HG03460 (cell line): ENCODE data around the gene WNT5B.

Experiments used
- ATAC-seq: cut with Tn5 transposase; IDR thresholded peaks from one replicate; pipeline ENCODE4 v1.9.1; 2021; ENCODE audit not compliant: unreplicated experiment

WNT5B gene

DNA sequence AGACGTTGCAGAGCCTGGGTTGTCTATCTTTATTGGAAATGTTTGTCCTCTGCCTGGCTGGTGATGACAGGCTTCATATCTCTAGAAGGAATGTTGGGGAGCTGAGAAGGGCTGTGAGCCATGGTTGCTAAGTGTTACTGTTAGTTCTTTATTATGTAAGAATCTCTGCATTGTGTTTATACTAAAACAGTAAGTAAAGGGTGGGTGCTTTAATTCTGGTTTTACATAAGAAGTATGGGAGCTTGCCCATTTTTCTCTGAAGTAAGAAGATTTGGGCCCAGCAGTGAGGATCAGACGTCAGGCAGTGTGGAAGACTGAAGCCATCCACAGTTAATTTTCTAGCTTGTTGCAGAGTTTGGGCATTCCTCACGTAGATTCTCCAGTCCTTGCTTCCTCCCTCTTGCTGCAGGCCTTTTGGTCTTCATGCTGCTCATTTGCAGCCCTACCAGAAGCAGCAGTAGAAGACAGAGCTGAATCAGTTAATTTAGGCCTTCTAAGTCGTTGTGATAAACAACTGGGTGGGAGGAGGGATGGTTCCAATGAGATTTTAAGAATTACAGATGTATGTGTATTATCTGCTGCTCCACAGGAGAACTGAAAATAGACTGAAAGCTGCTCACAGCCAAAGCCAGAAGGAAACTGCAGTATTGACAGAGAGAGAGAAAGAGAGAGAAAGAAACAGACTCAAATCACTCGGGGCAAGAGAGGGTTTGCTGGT is 21.4 kb downstream of the WNT5B start:
- ATAC-seq: no peak

DNA sequence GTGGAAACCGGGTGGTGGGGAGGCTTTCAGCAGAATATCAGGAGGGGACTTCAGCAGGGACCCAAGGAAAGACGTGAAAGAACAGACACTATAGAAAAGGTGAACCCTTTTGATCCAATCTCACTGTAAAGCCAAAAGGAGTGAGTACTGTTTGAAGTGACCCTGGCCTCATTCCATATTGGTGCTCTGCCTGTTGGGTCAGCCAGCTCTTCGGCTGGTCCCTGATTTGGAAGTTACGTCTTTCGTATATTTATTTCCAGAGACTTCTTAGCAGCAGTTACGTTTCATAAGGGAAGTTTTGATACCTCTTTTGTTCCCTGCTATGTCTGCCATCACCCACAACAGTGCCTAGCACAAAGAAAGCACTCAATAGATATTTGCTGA is 21.9 kb downstream of the WNT5B start:
- no peak for ATAC-seq

DNA sequence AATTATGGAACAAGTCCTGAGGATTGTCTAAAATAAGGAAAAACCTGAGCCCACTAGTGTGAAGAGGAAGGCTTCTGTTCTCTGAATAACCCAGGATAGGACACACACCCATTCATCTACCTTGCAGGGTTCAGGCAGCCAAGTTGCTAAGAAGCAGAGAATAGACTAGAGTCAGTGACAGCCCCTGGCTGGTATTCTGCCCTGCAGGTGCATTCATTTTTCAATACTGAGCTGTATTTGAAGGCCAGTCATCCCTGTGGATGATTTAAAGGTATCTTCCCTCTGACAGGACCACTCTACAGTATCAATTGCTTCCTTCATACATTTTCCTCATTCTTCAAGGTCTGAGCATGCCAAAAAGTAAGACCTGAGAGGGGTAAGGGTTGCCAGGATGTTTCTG is 22.9 kb downstream of the WNT5B start:
- no peak for ATAC-seq

- ATAC-seq: no peak
Observed at GRCh38 chr12:1655225-1655788, 26.3 kb downstream of the WNT5B start.

- ATAC-seq: no peak
Observed at GRCh38 chr12:1656902-1657301, 27.9 kb downstream of the WNT5B start.

GRCh38 chr12:1657688-1658087 is 28.7 kb downstream of the WNT5B start:
- no peak for ATAC-seq

DNA sequence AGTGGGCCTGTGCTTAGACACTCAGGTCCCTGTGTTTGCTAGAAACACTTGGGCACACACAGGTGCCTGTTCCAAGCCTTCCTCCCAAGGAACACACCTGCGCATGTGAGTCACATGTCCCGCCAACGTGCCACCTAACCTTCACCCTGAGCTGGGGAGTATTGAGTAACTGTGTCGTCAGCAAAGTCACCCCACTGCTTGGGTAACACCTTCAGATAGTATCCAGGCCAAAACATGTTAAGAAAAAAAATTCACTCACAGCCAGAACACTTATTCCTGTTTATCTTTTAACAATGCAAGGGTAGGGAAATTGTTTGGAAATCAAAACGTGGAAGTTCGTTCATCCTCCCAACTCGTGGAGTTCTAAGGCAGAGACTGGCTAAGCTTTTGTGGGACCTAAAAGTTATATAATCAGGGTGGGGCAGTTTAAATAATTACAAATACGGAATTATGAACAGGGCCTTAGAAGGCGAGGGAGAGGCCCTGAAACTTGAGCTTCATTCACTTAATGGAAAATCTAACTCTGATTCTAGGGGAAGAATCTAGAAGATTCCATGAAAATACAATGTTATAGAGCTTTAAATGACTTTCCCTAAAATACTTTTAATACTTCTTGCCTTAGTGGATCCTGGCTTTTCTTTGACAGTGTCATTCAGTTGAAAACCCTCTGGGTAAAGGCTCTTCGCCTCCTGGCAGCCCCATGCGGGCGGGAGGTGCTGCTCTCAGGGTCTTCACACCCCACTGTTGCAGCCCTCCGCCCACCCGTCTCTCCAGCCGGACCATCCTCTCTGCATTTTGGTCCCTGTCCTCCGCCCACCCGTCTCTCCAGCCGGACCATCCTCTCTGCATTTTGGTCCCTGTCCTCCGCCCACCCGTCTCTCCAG is 31.5 kb downstream of the WNT5B start:
- no peak for ATAC-seq

DNA sequence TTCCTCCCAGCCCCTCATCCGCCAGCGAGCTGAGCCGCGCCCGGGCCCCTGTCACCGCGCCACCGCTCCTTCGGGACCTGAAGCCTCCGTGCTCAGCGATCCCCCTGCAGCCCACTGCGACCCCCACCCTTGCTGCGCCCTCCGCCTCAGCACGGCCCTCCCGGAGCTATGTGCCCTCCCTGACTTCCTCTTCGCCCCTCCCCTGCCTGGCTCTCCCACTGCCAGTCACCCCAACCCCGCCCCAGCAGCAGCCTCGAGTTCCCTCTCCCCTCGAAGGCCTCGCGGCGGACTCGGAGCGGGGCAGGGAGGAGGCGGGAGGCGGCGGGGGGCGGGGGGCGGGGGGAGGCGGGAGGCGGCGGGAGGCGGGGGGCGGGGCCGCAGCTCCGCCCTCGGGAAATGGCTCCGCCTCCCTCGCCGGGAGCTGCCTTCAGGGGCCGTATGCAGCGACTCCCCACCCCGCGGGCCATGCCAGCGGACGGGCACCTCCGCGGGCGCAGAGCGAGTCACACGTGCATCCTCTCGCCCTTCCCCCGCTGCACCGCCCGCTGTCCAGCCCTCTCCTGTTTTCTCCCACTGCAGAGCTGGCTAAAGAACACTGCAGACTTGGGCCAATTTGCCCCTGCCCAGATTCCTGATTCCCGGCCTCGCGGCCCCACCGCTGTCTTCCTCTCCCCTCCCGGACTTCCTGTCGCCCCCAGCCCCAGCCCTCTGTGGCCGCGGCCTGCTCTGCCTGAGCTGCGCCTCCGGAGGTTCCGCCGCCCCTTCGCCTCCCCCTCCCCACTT is 32.7 kb downstream of the WNT5B start:
- ATAC-seq: peak; percentile 69

DNA sequence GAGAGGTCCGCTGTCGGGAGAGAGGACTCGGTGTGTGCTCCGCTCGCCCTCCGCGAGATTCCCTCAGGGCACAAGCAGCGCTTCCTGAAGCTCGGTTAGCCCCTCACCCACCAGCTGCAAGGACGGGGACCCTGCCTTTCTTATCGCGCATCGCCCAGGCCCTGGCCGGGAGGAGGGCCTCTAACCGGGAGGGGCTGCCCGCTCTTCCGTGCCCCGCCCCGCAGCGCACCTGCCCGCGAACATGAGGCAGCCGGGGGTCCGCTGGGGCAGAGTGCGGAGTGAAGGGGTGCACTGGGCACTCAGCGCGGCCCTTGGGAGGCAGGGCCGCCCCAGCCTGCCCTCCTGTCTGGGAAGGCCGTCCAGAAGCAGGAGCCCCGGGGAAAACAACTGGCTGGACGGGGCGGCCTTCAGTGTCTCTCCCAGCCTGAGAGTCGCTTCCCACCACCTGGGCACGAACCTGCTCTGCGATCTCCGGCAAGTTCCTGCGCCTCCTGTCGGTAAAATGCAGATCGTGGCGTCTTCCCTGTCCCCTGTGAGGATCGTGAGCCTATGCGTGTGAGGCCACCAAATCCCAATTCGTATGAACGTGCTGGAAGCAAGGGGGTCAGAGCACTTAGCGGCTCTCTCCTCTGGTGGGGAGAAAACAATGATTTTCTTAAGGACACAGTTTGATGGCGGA is 33.9 kb downstream of the WNT5B start:
- no peak for ATAC-seq

DNA sequence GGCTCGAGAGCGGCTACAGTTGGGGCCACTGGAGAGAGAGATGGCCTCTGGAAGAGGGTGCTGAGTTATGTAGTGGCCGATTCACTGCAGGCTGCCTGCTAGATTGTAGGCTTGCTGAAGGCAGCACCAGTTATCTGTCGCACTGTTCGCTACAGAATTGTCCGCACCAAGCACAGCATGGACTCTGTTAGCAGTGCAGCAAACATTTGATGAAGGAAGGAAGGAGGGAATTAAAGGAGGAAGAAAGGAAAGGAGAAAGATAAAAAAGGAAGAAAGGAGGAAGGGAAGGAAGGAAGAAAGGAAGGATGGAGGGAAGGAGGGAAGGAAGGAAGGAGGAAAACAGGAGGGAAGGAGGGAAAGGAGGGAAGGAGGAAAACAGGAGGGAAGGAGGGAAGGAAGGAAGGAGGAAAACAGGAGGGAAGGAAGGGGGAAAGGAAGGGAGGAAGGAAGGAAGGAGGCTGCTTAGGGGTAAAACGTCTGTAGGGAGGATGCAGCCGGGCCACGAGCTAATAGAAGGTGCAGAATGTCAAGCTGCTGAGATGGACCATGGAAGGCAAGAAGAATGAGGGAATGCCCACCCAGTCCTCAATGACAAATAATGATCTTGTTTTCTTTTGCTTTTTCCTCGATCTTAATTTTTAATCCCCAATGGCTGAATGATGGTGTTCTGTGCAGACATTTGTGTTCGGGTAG is 34.6 kb downstream of the WNT5B start:
- ATAC-seq: no peak

GRCh38 chr12:1665366-1665765 is 36.3 kb downstream of the WNT5B start:
- ATAC-seq: no peak

GRCh38 chr12:1666215-1666614 is 37.2 kb downstream of the WNT5B start:
- no peak for ATAC-seq

DNA sequence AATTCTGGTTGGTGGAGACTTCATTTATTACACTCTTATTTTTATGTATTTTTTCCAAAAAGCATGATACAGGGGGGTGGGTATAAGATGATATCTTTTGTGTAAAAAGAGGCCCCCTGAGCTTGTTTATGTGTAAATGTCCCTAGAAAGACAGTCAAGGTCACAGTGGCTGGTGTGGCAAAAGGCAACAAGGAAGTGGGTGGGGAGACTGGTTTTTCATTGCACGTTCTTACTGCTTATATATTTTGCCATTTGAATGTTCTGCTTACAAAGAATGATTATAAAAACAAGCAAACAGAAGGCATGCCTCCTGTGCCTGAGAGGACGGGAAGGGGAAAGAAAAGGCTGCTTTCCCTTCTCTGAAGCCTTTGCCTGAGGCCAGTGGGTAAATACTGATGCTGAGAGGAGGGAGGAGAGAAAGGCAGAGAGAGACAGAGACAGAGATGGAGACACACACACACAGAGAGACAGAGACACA is 37.7 kb downstream of the WNT5B start:
- no peak for ATAC-seq

- no peak for ATAC-seq
Observed at GRCh38 chr12:1668833-1669543, 40.0 kb downstream of the WNT5B start.

GRCh38 chr12:1670358-1671268 is 41.6 kb downstream of the WNT5B start:
- no peak for ATAC-seq

- no peak for ATAC-seq
Observed at GRCh38 chr12:1676043-1676442, 47.0 kb downstream of the WNT5B start.

DNA sequence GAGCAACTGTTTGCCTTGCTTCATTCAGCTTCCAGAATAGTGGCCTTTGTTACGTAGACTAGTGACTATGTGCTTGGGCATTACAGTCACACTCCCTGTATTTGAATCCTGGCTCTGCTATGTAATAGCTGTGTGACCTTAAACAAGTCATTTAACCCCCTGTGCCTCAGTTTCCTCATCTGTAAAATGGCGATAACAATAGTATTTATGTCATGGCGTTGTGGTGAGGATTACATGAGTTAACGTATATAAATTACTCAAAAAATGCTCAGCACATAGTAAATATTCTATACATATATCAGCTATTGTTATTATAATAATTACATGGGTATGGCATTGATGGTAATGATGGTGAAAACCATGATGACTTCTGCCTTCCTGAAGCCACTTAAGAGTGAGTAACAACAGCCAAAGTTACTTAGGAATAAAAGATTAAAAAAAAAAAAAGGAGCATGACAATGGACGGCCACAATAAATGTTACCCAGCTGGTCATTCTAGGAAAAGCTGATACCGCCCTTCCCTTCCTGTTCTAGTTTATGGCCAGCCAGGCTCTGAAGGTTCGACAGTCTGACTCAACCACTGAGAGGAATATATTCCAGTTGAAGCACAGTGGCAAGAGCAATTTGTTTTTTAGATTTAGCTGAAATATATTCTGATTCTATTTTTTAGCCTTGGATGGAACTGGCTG is 51.9 kb downstream of the WNT5B start:
- ATAC-seq: no peak

DNA sequence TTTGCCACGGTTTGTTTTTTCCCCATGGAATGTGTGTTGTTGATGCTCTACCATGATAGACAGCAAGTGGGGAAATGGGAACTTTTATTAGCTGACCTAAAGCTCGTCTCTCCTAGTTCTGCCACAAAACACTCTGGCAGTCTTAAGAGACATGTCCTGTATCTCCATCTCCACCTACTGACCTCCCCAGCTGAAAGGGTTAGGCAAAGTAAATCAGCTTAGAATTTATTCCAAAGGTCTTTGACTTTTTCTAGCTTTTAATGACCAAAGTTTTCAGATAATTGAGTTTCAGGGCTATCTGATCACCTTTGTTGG is 52.4 kb downstream of the WNT5B start:
- ATAC-seq: no peak
